Brain pericyte (primary cell): Measurements from ENCODE around the gene IL4.
"Not testable (repeated sequence)": the region's sequence is repeated elsewhere in the genome, so short reads cannot be mapped to it uniquely, and the experiment has no call there.

ENCODE experiments used
- DNase-seq: peaks from one replicate; pipeline ENCODE4 v3.0.0-alpha.2; 2012; ENCODE audit warnings: low read depth, low spot score

Gene IL4

DNA sequence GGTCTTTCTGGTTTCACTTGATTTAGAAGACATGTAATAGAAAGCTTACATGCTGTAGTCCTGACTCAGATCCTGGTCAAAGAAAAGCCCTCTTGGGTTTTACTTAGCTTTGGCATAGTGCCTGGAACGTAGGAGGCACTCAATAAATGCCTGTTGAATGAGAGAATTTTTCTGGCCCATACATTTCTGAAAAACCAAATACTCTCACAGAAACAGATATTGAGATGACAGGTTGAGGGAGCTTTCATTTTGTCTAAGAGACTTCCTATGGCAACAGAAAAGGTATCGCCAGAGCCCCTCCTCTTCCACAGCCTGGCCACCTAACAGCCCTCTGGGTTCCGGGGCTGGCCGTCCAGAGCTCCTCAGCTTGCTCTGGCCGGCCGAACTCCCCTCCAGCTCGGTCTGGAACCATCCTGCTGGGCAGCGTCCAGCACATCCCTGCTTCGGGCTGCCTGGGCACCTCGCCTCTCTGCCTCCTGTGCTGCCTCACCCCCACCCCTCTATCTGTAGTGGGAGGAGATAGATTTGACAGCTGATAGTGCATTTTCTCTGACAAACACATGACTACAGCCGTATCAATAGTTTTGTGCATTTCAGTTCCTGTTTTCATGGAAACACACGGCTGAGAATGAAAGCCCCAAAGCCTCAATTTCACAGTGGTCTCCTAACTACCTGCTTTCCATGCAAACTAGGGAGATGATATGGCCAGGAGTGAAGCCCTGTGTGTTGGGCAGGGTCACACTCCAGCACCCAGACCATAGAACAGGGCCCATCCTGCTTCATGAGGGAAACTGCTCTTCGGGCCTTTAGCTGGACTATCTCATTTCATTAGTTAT is 1.1 kb downstream of the IL4 start:
- peak; percentile 46 for DNase-seq

DNA sequence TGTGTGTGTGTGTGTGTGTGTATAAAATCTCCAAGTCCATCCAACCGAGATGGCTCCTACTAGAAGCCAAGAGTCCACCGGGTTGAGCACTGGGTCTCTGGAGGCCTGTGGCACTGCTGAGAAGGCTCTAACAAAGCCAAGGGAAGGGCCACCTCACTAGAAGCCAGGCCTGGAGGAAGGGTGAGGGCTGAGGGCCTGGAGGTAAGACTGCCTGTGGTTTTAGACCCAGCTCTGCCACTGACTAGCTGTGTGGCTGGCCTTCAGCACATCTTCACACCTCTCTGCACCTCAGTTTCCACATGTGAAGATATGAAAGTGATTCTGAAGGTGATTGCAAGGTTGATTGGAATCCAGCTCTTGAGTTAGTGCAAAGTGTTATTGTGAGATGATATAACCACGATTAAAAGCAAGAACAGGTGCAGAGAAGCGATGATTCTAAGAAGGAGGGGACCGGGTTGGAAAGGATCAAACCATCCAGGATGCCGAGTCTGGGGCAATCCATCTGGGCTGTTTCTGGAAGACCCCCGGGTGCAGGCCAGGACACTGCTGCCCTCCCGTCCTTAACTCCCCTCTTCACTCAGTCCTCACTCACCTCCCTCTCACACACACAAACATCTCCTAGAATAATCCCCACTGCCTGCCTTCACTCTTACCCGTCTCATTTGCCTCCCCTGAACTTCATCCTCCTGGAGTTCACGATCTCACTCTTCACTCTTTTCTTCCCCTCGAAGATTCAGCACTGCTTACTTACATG is 2.3 kb downstream of the IL4 start:
- DNase-seq = no peak

DNA sequence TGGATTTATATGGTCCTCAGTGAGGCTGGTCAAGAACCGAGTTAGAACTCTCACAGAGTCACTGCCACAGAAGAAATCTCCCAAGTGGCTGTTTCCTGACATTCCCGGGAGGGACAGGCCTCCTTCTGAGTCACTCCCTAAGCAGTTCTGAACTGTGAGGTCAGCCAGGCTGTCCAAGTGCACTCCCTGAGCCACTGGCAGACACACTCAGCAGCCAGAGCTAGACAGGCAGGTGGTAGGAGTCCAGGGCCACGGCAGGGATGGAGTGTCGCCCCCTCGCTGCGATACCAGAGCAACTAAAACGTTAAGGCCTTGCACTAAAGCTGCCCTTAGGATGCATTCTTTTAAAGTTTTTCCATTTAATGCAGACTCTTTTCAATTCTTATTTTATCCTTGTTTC is 3.4 kb downstream of the IL4 start:
- no peak for DNase-seq

DNA sequence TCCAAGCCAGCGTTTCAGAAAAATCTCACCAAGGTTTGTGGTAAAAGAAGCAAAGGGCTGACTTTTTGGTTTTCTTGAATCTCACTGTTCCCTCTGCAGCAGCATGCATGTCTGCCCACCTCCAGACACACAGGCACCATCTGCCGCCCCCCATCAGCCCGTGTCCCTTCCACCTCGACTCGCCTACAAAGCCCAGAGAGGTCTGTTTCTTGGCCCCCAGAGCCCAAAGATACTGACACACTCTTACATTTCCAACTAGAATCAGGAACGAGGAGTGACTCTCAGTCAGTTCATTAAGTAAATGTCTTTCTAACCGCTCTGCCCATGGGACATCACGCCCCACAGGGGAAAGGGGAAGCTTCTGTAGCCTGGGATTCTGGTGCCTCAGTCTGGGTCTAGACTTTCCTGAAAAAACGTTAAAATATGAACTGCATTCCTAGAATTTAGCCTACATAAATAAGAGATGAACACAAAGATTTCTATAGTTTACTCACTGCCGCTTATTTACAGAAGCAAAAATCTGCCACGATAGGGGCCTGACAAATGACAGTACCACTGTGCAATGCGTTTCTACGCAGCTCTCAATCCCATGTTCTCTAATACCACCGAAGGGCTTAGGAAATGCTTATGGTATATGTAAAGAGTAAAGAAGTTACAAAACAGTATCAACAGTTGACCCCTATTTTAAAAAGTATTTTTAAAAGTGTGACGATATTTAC is 4.1 kb downstream of the IL4 start:
- DNase-seq = no peak

DNA sequence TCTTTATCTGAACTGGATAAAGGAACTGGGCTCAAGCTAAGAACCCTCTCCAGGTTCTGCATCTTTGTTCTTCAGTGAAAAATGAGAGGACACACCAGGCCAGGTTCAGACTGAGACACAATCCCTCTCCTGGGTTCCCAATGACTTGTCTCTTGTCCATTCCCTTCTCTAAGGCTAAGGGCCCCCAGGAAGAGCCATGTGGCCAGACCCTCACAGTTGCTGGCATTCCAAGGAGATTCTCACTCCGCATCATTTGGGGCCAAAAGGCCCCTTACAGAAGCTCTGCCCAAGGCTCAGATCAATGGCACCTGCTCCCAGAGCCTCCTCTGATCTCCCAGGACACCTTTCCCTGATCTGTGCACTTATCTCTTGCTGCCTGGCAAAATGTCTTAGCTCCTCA is 4.9 kb downstream of the IL4 start:
- DNase-seq = no peak

DNA sequence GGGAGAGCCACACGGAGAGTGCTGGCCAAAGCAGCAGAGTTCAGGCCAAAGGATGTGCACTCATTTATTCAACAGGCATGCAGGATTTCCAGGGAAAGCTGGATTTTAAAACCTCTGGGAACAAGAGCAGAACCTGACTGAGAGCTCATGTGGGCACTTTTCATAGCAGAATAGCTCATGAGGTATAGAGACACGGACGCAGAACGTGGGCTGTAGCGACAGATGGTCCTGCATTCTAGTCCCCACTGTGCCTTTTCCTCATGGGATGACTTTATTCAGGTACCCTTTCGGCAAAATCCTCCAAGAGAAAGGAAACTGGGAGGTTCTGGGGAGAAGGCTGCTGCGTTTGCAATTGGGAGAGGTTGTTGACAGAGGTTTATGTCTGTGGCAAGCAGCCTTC is 5.4 kb downstream of the IL4 start:
- DNase-seq = no peak

DNA sequence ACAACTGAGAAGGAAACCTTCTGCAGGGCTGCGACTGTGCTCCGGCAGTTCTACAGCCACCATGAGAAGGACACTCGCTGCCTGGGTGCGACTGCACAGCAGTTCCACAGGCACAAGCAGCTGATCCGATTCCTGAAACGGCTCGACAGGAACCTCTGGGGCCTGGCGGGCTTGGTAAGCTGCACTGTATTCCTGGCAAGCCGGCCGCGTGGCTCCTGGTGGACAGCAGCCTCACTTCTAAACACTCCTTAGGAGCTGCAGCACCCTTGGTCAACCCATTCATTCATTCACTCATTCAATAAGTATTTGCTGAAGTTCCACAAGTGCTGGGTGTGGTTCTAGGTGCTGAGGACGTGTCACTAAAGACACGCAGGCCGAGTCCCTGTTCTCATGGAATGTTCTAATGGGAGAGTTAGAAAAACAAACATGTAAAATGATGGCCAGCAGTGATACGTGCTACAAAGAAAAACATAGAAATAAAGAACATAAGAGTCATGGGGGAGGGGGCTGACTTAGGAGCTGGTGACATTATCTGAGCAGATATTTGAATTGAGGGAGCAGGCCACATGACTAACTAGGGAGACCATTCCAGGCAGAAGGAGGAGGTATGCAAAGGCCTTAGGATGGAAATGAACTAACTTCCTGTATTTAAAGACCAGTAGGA is 6.1 kb downstream of the IL4 start:
- DNase-seq = no peak

DNA sequence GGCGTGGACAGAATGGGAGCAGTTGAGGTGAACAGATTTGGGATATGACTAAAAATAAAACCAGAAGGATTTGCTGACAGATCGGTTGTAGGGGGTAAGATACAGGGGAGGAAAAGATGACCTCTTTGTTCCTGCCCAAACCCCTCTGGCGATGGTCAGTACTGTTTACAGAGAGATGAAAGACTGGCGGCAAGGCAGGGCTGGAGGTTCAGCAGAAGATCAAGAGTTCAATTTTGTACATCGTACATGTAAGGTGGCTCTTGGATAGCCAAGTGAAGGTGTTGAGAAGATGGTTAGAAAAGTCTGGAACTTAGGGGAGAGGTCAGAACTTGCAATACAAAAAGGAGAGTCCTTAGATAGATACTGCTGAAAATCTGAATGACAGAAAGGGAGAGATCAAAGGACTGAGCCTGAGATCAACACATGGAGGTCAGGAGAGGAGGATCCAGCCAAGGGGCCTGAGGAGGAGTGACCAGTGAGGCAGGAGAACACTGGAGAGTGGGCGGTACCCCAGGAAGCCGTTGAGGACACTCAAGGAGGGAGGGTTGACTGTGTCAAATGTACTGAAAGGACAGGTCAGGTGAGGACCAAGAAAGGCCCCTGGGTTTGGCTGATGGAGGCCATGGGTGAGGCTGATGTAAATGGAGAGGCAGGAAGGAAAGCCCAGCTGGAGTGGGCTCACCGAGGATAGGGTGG is 7.1 kb downstream of the IL4 start:
- no peak for DNase-seq

DNA sequence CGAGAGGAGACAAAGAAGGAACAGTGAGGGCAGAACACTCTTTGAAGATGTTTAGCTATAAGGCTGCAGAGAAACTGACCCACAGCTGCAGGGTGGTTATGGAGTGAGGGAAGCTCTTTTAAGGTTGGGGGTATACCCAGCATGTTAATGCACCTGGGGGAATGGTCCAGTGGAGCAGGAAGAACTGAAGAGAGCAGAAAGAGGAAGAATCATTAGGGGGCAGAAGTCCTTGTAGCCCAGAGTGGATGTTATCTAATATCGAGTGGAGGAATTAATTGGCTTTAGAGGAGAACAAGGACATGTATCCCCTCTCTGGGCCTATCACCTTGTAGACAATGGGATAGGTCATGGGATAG is 7.7 kb downstream of the IL4 start:
- no peak for DNase-seq

DNA sequence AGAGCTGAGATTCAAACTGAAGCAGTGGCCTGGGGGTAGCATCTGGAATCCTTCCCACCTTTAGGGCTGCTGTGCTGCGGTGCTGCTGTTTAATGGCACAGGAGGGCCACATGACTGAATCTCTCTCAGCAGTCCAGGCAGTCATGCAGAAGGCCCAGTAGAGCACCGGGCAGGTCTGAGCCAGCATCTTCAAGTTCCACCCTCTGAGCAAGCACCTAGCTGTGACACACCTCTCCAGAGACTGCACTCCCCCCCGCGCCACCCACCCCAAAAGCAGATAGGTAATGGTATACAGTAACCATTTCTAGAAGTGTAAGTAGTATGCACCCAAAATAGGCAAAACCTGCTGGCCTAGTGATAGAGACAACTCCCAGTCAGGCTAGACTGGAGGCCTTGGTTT is 8.2 kb downstream of the IL4 start:
- no peak for DNase-seq

DNA sequence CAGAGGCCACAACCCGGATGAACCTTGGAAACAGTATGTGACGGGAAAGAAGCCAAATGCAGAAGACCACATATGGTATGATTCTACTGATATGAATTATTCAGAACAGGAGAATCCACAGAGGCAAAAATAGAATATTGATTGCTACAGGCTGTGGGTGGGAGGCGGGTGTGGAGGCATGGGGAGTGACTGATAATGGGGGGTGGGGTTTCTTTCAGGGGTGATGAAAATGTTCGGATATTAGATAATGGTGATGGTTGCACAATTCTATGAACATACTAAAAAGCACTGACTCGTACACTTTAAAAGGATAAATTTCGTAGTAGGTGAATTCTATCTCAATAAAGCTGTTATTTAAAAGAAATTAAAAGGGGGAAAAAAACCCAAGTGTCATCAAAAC is 10.7 kb downstream of the IL4 start:
- DNase-seq = no peak

DNA sequence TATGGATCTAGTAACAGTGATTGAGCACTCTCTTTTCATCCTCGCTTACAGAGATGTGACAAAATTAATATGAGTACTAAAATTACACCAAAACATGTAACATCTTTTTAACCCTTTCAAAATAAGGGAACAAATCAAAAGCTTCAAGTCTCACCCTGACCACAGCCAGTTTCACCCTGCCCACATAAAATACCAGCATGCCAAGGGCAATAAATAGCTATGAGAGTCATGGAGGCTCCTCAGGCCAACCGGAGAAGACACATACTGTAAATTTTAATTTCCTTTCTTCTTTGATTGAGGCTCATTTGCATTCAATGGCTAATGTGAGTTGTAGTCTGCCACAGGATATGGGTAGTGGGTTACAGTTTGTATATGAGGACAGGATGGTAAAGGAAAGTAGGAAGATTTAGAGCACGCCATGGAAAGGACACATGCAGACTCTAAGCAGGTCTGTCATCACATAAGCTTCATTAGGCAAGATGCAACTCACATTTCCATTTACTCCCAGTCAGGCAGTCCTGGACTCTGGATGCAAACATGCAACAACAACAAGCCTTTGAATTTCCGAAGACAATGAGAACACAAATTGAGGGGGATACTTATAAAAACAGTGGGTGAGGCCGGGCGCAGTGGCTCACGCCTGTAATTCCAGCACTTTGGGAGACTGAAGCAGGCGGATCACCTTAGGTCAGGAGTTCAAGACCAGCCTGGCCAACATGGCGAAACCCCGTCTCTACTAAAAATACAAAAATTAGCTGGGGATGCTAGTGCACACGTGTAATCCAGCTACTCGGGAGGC is 11.3 kb downstream of the IL4 start:
- no peak for DNase-seq

DNA sequence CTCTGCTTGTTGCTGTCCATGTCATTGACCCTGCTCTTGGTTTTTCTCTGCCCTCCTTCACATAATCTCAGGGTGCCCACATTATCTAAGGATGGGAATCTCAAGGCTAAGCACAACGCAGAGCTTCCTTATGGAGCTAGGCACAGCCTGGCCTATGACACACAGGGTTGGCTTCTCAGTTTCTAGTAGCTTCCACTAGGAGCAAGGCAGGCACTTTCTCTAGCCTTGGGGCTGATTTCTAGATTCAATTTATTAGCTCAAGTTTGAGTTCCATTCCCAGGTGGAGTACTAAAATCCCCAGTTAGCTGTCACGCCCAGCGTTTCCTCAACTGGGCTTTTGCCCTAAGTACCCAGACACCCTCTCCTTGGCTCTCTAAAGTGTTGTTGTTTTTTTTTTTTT is 12.4 kb downstream of the IL4 start:
- DNase-seq = no peak

DNA sequence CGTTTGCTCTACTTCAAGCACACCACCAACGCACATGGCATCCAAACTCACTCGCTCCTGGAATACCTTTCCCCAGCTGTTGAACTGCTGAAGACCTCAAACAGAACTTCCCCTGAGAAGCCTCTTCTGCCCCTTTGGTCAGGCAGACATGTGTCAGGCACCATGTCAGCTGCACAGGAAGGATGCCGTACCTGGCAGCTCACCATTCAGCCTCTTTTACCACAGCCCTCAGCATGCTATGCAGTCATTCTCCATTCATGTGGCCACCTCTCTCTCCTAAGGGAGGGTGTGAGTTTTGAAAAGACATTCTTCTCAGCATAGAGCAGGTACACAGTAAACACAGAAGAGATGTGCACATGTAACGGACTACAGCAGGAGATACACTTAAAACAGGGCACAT is 14.2 kb downstream of the IL4 start:
- no peak for DNase-seq

DNA sequence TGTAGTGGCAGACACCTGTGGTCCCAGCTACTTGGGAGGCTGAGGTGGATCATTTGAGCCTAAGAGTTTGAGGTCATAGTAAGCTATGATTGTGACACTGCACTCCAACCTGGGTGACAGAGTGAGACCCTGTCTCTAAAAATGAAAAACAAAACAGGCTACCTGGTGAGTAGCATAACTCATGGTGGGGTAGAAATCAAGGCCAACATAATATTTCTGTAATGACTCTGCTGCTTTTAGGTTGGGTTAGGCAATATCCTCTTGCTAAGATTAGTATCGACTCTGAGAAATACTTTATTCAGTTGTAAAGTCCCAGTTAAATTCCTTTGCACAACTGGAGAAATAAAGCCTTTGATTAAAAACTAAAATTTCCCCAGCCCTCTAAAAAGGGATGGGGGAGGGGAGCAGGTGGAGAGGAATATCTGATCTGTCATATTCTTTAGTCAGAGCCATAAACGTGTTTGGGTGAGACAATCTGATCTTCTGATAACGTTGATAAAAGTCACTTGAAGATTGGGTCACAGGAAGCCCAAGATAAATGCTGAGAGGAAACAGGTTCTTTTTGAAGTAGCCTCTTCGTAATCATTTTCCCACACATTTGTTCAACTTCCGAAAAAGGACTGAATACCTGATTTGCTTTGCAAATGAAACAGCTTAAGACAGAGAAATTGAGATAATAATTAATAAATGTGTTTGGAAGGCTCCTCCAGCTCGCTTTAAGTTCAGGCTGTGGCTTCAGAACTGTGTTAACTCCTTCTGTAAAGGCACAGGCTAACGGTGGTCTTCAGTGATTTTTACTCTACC is 14.9 kb downstream of the IL4 start:
- DNase-seq = no peak

DNA sequence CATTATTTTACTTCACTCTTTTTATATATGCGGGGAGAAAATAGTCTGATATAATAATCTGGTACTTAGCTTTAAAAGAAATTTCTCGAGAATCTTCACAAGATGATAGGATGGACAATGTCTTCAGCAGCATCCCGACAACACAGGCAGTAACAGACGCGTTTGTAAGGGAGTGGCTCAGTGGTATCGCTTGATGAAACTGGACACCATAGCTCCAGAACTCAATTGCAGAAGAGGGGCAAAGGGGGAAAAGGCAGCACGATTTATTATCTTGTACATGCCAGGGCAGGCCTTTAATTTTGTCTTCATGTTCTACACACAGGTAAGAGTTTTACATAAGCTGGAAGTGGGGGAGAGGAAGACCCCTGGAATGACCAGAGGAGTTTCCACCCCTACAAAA is 15.7 kb downstream of the IL4 start:
- DNase-seq = no peak

DNA sequence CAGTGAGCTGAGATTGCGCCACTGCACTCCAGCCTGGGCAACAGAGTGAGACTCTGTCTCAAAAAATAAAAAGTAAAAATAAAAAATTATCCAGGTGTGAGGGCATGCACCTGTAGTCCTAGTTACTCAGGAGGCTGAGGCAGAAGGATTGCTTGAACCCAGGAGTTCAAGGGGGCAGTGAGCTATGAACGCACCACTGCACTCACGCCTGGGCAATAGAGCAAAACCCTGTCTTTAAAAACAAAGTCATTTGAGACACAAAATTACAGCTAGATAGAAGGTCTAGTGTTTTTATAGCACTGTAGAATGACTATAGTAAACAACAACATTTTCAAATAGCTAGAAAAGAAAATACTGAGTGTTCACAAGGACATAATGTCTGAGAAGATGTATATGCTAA is 16.4 kb downstream of the IL4 start:
- no peak for DNase-seq

DNA sequence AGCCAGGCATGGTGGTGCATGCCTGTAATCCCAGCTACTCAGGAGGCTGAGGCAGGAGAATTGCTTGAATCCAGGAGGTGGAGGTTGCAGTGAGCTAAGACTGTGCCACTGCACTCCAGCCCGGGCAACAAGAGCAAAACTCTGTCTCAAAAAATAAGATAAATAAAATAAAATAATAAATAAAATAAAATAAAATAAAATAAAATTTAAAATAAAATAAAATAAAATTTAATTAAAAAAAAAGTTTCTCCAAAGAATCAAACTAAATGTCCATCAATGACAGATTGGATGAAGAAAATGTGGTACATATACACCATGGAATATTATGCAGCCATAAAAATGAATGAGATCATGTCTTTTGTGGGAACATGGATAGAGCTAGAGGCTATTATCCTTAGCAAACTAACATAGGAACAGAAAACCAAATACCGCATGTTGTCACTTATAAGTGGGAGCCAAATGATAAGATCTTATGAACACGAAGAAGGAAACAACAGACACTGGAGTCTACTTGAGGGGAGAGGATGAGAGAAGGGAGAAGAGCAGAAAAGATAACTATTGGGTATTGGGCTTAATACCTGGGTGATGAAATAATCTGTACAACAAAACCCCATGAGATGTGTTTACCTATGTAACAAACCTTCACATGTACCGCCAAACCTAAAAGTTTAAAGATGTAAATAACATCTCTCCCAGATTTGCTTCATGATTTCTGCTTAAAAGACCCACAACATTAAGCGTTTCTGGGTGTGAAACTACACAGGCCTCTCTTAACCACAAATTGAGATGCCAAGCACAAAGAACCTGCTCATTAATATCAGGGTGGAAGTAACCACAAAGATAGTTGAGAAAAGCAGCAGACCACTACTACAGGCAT is 18.2 kb downstream of the IL4 start:
- not testable (repeated sequence) for DNase-seq

DNA sequence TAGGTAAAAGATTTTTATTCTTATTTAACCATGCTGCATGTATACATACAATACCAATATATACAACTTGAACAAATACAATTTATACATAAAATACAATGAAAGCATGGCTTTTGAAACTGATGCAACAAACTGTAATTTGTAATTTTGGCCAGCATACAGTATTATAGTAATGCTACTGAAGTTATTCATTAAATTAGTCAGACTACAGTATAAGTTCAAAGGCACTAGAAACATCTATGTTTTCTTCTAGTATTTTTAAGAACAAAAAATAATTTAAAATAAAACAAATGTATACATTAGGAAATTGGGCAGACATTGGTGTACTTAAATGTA is 18.8 kb downstream of the IL4 start:
- no peak for DNase-seq
